ENCODE data around the gene PRDX2.

The PRDX2 gene

DNA sequence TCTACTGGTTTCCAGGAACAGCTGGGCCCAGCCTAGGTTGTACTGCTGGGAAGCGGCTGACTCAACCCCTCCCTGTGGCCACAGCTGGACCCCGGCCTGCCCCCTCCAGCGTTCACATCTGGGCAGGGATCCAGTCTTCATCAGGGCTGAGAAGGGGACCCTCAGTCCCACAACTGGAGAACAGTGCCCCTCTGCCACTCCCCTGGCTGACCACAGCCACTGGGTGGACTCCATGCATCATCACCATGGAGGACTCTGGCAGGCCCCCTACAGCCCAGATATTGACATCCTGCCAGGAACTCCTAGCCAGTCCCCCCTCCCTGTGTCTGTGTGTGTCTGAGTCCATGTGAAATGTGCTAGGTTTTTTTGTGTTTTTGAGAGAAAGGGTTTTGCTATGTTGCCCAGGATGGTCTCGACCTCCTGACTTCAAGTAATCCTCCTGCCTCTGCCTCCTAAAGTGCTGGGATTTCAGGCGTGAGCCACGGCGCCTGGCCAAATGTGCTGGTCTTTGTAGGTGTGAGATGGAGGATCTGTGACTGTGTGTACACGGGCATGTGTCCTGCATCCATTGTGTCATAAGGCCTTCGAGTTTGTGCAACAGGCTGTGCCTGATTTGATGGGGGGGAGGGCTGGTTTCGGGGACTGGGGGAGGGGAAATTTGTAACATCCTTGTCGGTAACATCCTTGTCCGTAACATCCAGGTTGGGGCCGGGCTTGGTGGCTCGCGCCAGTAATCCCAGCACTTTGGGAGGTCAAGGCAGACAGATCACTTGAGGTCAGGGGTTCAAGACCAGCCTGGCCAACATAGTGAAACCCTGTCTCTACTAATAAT is 22.2 kb downstream of the PRDX2 start:
- no peak for DNase-seq (ENCODE audit: low spot score)

DNA sequence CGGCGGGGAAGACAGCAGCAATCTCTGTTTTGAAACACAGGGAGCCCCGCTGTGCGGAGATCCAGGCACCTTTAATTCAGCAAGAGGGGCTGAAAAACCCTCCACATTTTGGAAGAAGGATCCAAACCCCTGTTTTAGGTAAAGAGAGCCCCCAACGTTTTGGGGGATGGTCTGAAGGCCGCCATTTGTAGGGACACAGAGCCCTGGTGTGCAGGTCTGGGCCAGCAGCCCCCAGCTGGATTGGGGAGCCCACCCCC is 22.8 kb downstream of the PRDX2 start:
- no peak for DNase-seq (ENCODE audit: low spot score)

DNA sequence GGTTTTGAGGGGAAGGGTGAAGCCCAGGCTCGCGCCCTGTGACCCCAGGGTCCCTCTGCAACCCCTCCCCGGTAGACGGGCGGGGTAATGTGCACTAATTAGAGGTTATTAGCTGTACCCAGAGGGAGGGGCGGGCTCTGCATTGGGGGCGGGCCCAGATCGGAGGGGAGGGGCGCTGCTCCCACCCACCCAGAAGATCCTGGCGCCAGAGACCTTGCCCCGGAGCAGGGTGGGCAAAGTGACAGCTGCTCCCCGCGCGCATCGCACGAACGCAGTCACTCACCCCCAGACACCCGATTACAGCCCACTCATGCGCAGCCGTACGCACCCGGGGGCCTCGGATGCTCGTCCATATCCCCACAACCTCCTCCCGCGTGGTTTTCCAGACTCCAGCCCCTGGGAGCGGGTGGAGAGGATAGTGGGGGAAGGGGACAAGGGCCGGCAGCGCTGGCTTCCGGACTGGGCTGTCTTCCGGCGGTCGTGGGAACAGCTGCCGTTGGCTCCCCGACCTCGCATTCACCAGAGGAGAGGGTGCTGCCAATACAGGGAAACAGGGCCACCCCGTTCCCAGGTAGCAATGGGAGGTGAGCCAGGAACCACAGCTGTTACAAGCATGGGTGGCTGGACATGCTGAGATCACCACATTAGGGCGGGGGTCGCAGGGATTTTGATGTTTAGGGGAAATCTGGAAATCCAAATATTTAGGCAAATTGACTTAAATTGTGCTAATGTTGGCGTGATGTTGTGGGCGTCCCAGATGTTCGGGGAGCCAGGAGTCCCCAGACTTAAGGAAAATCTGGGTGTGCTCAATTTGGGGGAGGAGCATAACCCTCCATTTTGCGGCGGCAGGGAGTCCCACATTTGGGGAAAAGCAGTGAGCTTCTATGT is 23.3 kb downstream of the PRDX2 start:
- DNase-seq (ENCODE audit: low spot score) = no peak

DNA sequence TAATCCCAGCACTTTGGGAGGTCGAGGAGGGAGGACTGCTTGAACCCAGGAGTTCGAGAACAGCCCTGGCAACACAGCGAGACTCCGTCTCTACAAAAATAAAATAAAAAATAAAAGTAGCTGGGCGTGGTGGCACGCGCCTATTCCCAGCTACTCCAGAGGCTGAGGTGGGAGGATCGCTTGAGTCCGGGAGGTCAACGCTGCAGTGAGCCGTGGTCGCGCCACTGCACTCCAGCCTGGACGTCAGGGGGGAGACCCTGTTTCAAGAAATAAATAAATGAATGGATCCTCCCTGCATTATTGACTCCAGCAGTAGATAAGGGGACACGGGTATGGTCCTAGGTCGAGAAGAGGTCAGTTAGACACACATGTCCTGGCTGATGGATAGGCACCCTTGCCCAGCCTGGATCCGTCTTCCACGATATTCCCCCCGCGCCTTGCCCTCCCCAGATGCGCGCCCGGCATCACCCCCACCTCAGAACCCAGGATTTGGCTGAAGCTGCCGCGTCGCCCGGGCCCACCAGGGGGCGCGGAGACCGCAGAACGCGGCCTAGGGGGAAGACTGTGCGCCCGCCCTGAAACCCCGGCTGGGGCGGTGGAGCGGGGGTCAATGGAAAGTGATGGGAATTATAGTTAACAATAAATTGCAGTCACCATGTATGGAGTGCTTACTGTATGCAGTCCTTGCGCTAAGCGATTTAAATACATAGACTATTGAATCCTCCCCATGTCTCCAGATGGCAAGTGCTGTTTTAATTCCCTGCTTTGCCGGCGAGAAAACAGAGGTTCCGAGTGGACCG is 24.2 kb downstream of the PRDX2 start:
- DNase-seq (ENCODE audit: low spot score) = no peak

DNA sequence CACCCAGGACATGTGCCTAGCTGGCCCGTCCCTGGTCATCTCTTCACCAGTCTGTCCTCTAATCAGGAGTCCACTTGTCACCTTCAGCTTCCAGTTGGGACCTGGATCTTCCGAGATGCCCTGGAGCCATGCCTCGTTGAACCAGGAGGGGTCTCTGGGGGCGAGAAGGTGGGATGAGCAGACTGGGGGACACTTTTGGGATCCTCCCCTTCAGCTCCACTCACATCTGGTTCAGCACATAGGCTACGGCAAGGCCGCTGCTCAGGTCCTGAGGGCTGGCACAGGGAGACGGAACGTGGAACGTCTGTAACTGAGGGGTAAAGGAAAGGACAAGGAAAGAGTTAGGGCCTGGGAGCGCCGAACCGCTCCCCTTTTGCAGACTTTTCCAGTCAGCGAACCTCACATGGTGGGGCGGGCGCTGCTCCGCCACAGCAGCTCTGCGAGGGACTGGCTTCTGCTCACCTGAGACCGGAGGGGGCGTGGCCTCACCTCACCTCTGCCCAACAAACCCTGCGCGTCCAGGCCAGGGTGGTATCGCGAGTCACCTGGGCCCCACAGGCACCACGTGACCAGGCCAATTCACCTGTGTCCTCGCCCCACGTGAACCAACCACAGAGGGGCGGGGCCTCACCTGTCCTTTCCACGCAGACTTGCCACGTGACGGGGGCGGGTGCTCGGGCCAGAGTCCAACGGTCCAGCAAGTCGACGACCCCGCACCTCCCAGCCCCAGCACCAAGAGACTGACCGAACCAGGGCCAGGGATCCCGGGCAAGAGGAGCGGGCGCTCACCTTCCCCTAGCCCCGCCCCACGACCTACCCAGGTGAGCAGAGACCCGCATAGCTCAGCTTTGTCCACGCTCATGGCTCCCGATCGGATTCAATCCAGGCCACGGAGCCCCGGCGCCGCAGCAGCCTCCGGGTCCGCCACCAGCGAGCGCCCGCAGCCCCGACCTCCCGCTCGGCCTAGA is 26.7 kb downstream of the PRDX2 start, which contains the start of gene HOOK2:
HOOK2 (minus strand) TSS at position 965 of the 968 bp plus-strand sequence; CDS start at position 862, 103 bp downstream.
- no peak for DNase-seq (ENCODE audit: low spot score)

DNA sequence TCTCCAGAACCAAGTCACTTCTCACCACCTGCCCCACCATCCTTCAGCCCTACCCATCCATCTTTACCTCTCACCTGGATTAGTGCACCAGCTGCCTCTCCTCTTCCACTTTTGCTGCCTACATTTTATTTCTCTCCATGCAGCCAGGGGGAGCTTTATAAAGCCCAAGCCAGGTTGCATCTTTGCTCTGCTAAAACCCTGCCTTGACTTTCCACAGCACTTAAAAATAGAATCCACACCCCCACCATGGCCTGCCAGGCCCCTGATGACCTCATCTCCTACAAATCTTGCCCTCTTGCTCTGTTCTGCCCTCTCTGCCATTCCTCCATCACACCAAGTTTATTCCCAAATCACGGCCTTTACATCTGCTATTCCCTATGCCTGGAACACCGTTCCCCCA is 28.0 kb downstream of the PRDX2 start:
- DNase-seq (ENCODE audit: low spot score) = no peak

DNA sequence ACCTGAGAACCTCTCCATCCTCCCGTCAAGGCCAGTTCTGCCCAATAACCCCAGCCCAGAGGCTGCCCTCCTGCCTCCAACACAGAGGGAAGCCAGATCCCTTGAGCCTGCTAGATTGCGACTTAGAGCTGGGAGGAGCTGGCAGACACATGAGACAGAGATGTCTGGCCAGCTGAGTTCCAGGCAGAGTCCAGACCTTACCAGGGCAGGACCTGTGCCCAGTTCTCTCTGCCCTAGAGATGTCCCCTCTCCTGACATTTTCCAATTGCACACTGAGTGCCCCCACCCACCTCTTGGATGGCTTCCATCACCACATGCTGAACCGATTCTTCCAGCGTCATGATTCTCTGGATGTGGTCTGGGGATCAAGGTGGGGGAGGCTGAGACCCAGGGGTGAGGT is 29.3 kb downstream of the PRDX2 start:
- DNase-seq (ENCODE audit: low spot score) = no peak

DNA sequence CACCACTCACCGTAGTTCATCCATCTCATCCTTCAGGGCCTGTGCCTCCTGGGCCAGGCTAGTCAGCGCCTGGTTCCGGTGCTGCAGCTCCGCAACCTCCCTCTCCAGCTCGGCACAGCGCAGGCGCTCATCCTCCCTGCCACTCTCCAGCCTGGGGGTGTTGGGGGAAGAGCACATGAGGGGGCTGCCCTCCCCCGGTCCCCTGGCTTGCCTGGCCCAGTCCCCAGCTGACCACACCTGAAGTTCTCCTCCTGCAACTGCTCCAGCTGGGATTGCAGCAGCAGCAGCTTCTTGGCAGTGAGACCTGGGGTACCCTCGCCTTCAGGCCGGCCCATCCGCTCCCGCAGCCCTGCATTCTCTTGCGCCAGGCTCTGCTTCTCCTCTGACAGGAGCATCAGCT is 30.7 kb downstream of the PRDX2 start:
- no peak for DNase-seq (ENCODE audit: low spot score)

DNA sequence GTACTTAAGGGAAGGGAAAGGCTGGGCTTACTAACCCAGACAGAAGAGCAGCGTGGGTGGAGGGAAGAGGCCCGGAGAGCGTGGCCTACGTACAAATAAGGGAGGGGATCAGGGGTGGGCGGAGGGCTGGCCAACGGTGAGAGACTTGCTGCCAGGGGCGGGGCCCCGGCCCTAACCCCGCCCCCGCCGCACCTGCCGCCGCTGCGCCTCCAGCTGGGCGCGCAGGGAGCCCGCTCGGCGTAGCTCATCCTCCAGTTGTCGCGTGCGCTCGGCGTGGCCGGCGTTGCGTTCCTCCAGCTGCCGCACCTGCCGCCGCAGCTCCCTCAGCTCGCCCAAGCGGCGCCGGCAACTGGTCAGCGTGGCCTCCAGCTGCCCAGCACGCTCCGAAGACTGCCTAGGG is 31.9 kb downstream of the PRDX2 start:
- DNase-seq (ENCODE audit: low spot score) = no peak

DNA sequence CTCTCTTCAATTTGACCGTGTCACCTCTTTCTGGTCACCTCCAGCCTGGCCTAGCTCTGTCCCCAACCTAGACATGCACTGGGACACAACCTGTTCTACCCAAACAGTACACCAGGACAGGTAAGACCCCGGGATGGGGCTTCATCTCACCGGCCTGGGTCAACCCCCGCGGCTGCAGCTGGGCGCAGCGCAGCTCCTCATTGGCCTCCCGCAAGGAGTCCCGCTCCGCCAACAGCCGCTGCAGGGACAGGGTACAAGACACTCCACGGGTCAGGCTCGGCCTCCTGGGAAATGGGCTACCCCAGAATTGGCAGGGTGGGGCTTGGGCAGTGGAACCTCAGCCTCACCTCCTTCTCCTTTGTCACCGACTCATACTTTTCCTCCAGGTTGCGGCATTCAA is 33.9 kb downstream of the PRDX2 start:
- no peak for DNase-seq (ENCODE audit: low spot score)

DNA sequence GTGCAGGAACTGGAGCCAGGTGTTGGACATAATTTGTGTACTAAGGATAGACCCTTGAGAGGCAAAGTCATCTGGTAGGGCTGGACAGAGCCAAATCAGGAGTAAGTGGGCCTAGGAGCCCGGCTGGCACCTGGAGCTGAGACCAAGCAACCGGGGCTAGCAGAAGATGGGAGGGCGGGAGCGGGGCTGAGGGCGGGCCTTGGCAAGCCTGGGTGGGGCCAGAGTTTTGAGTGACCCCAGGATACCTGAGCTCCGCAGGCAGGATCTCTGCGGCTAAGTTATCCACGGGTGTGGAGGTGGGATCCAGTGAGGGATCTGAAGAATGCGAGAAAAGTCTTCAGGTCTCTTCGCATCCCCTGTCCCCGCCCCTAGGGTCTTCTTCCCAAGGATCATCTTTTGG is 34.5 kb downstream of the PRDX2 start:
- DNase-seq (ENCODE audit: low spot score) = no peak

DNA sequence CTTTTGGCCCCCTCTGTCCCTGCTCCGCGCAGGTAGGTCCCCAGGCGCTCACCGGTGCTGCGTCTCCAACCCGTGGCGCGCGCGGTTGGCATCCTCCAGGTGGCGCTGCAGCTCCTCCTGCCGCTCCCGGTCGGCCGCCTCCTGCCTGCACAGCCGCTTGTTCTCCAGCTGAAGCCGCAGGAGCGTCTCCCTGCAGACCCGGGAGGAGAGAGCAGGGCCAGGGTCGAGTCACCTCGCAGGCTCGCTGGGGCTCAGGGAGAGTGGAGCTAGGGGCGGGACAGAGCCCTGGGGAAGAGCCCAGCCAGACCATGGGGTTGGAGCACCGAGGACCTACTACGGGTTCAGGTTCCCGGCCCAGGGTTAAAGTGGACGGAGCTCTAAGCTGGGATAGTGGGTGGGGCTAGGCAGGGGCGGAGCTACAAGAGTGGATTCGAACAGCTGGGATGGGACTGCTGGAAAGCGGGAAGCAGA is 35.5 kb downstream of the PRDX2 start:
- DNase-seq (ENCODE audit: low spot score) = no peak

DNA sequence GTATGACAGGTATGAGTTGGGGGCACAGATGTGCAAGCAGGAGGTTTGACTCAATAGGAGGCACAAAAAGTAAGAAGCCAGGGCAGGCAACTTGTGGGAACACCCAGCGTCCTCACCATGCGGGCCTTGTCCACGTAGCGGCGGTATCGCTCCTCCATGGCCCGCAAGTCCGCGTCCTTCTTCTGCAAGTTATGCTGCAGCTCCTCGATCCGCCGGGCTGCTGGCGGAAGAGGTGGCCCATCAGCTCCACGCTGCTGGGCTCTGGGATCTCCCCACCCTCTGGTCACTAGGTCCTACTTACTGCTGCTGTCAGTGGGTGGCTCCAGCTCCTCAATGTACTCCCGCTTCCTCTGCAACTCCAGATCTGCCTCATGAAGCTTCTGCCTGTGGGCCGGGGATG is 36.9 kb downstream of the PRDX2 start:
- no peak for DNase-seq (ENCODE audit: low spot score)

DNA sequence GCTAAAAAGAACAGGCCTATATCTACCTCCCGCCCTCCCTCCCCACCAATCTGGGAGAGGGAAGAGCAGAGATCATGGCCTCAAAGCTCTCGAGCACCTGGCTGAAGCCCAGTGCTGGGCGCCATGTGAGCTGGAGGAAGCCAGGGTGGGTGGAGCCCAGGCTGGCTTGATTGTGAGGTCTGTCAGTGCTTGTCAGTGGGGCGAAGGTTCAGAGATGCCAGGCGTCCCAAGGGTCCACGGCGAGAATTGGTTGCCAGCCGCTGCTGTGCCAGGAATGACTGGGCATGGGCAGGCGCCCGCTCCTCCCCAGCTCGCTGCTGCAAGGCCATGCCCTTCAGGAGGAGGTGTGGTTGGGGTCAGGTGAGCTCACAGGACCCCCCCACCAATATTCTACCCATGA is 38.5 kb downstream of the PRDX2 start:
- no peak for DNase-seq (ENCODE audit: low spot score)

DNA sequence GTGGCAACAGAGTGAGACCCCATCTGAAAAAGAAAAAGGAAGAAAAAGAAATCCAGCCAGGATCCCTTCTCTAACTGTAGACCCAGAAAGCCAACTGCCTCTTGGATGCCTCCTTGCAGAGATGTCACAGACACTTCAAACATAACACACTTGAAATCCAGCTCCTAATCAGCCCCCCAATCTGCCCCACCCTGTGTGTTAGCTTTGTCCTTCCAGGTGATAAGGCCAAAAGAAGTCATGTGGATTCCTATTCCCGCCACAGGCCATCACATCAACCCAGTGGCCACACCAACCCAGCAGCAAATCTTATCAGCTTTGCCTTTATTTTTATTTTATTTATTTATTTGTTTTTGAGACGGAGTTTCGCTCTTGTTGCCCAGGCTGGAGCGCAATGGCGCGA is 41.9 kb downstream of the PRDX2 start:
- DNase-seq (ENCODE audit: low spot score) = no peak

DNA sequence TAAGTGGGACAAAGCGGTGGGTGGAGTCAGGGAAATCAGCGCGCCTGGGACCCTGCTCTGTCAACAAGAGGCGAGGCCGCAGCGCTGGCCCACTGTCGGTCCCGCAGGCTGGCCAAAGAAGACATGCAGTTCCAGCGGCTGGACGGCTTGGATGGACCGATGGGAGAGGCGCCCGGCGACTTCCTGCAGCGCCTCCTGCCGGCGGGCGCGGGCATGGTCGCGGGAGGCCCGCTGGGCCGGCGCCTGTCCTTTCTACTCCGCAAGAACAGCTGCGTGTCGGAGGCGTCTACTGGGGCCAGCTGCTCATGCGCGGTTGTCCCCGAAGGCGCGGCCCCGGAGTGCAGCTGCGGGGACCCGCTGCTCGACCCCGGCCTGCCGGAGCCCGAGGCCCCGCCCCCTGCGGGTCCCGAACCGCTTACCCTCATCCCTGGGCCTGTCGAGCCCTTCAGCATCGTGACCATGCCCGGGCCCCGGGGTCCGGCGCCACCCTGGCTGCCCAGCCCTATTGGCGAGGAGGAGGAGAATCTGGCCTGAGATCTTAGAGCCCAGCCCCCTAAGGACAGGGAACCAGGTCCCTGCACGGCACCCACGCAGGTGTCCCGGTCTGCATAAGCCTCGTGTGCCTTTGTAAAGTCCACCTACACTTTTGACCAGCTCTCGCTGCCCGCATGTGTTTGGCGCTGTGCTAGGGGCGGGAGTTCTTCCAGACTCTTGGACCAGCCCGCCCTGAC is 43.9 kb downstream of the PRDX2 start:
- DNase-seq (ENCODE audit: low spot score) = peak; percentile 54

DNA sequence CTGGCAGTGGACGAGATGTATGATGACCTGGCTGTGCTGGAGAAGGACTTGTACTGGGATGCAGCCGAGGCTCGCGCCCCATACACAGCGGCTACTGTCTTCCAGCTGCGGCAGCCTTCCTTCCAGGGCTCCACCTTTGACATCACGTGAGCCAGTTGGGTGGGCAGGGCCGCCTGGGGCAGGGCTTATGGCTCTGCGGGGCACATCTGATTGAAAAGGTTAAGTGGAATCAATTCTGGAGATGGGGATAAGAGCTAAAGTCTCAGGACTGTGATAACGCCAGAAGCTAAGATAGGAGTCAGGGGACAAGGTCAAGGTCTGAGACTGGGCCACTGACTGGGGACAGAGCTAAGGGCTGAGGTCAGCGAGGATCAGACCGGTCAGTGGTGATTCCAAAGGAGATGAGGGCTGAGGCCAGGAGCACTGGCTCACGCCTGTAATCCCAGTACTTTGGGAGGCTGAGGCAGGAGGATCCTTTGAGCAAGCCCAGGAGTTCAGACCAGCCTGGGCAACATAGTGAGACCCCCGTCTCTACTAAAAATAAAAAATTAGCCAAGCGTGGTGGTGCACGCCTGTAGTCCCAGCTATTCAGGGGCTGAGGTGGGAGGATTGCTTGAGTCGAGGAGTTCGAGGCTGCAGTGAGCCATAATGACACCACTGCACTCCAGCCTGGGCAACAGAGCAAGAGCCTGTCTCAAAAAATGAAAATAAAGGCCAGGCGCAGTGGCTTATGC is 45.3 kb downstream of the PRDX2 start:
- DNase-seq (ENCODE audit: low spot score) = no peak

DNA sequence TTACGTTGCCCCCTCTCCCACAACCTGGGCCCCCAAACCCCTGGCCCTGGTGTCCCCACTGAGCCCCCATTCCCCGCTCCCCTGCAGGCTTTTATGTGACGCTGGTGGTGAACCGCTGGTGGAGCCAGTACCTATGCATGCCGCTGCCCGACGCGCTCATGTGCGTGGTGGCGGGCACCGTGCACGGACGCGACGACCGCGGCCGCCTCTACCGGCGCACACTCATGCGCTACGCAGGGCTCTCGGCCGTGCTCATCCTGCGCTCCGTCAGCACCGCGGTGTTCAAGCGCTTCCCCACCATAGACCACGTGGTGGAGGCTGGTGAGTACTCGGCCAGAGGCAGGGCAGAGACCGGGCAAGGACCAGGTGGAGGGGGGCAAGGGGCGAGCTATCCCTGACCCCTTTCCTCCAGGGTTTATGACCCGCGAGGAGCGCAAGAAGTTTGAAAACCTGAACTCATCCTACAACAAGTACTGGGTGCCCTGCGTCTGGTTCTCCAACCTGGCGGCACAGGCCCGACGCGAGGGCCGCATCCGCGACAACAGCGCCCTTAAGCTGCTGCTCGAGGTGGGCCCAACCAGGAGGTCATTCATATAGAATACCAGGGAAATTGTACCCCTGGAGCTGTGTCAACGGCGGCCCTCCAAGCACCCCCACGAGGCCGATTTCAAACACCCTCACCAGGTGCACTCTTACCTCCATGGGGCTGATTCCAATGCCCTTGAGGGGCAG is 47.0 kb downstream of the PRDX2 start:
- DNase-seq (ENCODE audit: low spot score) = no peak

Measured in COLO829 (cell line).